Measurements from ENCODE around the gene TMTC1.

DNA sequence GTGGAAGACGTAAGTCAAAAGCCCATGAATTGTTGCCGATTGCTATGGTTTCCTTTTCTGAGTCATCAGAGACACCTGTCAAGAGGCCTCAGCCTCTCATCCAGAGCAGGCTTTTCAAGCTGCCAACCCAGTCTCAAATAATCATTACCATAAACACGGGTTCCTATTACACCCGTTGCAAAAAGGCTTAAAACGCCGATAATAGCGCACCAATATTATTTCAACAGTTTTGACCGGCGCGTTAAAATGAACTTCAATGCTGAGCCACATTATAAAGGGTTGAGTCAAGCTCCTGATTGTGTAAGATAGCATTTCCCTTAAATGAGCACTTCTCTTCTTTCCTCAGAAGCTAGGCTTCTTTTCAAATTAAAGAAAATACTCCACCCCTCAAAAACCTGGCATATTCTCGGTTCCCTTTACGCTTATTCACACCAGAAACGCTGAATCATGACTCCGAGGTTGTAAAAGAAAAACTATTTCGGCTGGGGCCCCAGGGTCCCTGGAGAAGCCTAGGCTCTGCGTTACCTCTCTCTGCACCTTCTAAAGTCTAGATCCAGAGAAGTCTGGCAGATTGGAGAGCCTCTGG is 1.4 kb downstream of the TMTC1 start:
- TF ChIP-seq, protein P1, sequence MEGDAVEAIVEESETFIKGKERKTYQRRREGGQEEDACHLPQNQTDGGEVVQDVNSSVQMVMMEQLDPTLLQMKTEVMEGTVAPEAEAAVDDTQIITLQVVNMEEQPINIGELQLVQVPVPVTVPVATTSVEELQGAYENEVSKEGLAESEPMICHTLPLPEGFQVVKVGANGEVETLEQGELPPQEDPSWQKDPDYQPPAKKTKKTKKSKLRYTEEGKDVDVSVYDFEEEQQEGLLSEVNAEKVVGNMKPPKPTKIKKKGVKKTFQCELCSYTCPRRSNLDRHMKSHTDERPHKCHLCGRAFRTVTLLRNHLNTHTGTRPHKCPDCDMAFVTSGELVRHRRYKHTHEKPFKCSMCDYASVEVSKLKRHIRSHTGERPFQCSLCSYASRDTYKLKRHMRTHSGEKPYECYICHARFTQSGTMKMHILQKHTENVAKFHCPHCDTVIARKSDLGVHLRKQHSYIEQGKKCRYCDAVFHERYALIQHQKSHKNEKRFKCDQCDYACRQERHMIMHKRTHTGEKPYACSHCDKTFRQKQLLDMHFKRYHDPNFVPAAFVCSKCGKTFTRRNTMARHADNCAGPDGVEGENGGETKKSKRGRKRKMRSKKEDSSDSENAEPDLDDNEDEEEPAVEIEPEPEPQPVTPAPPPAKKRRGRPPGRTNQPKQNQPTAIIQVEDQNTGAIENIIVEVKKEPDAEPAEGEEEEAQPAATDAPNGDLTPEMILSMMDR (conservative IDR thresholded peaks at IDR 0.05; ENCODE audit: low read depth, low read length), result no peak
- TF ChIP-seq EZH2 (IDR thresholded peaks at IDR 0.05; ENCODE audit: borderline replicate concordance, low read depth, low read length, poor library complexity, severe bottlenecking), result no peak
